Activated CD4-positive, alpha-beta T cell treated with anti-CD3 and anti-CD28 coated beads, Interleukin-2, amount 10 ng/mL, durations not matched to agents 24 days and 14 days (primary cell): ENCODE results near the gene CNTNAP2. TPM values are rescaled to one million over a fixed set of nuclear protein-coding genes. Genes with fewer than 3 reads are reported as not detected.
A peak's percentile ranks its signal among the peaks of the same experiment; 100 is the strongest.
"Not testable (repeated sequence)": the region's sequence is repeated elsewhere in the genome, so short reads cannot be mapped to it uniquely, and the experiment has no call there.

Experiments used
- DNase-seq: peaks from one replicate; pipeline ENCODE4 v3.0.0; 2022
- H3K27ac Mint-ChIP-seq: one replicate; pipeline ENCODE4 v1.8.0; 2022; ENCODE audit warnings: mild to moderate bottlenecking, mixed read lengths
- H3K27me3 Mint-ChIP-seq: one replicate; pipeline ENCODE4 v1.8.0; 2022; ENCODE audit warnings: mixed read lengths
- H3K36me3 Mint-ChIP-seq: one replicate; pipeline ENCODE4 v1.8.0; 2022; ENCODE audit warnings: low read depth, mild to moderate bottlenecking, mixed read lengths
- H3K4me1 Mint-ChIP-seq: one replicate; pipeline ENCODE4 v1.8.0; 2021; ENCODE audit warnings: mixed read lengths
- H3K4me3 Mint-ChIP-seq: one replicate; pipeline ENCODE4 v1.8.0; 2022; ENCODE audit warnings: mild to moderate bottlenecking, moderate library complexity, mixed read lengths
- H3K9me3 Mint-ChIP-seq: one replicate; pipeline ENCODE4 v1.8.0; 2021; ENCODE audit warnings: mixed read lengths
- intact Hi-C: fragments of 100-400 bp; cut with micrococcal nuclease; formaldehyde crosslinking; loops from one replicate; pipeline ENCODE4 v1.15.1; 2023
- total RNA-seq: library from RNA; stranded (reverse); gene quantifications from 2 replicates; pipeline ENCODE4 v1.2.3, GENCODE V29; 2022

The CNTNAP2 gene
- total RNA-seq, 1 donor from 2014 or later, result not detected

GRCh38 chr7:148408307-148408706, 2291.7 kb downstream of the CNTNAP2 start:
- Mint-ChIP-seq H3K4me1 (no peaks in the 10 kb centered on the region), H3K27me3 (peaks cover 7% of the 10 kb centered on the region), H3K4me3 (no peak overlapping the region), H3K36me3 (no peaks in the 10 kb centered on the region), H3K27ac (no peak overlapping the region), H3K9me3 (no peaks in the 10 kb centered on the region)
- intact Hi-C loops, result no loop called here
- no peak for DNase-seq

DNA sequence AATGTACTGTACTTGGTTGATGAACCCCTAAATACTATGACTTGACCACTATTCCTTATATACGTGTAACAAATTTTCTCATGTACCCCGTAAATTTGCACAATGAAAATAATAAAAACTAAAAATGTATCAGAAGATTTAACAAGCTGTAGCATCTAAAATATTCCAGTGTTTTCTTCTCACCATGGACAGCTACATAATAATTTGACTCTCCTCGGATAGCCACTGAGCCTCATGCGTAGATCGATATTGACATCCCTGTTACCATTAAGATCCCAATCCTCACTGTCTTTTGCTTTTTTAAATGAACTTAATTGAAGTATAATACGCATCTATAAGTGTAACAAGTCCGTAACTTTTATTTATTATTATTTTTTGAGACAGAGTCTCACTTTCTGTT, 2294.3 kb downstream of the CNTNAP2 start:
- H3K27me3 Mint-ChIP-seq, result peaks cover 10% of the 10 kb centered on the region
- H3K36me3 Mint-ChIP-seq, result no peaks in the 10 kb centered on the region
- intact Hi-C loops, result no loop called here
- no peak overlapping the region for H3K4me3 Mint-ChIP-seq
- H3K4me1 Mint-ChIP-seq, result no peaks in the 10 kb centered on the region
- no peak for DNase-seq
- H3K9me3 Mint-ChIP-seq, result no peaks in the 10 kb centered on the region
- H3K27ac Mint-ChIP-seq, result no peak overlapping the region

GRCh38 chr7:148412691-148413090, 2296.1 kb downstream of the CNTNAP2 start:
- H3K4me1 Mint-ChIP-seq, result no peaks in the 10 kb centered on the region
- no peaks in the 10 kb centered on the region for H3K36me3 Mint-ChIP-seq
- no peak for DNase-seq
- no peak overlapping the region for H3K4me3 Mint-ChIP-seq
- H3K27ac Mint-ChIP-seq, result no peak overlapping the region
- peaks cover 10% of the 10 kb centered on the region for H3K27me3 Mint-ChIP-seq
- no peaks in the 10 kb centered on the region for H3K9me3 Mint-ChIP-seq
- intact Hi-C loops, result no loop called here

- no peak overlapping the region for H3K27ac Mint-ChIP-seq
- peak; percentile 58 for DNase-seq
- H3K9me3 Mint-ChIP-seq, result no peaks in the 10 kb centered on the region
- H3K4me1 Mint-ChIP-seq, result no peaks in the 10 kb centered on the region
- H3K36me3 Mint-ChIP-seq, result no peaks in the 10 kb centered on the region
- H3K27me3 Mint-ChIP-seq, result peaks cover 20% of the 10 kb centered on the region
- no peak overlapping the region for H3K4me3 Mint-ChIP-seq
- intact Hi-C loops, result no loop called here
Observed at GRCh38 chr7:148419856-148420832, 2303.5 kb downstream of the CNTNAP2 start.

DNA sequence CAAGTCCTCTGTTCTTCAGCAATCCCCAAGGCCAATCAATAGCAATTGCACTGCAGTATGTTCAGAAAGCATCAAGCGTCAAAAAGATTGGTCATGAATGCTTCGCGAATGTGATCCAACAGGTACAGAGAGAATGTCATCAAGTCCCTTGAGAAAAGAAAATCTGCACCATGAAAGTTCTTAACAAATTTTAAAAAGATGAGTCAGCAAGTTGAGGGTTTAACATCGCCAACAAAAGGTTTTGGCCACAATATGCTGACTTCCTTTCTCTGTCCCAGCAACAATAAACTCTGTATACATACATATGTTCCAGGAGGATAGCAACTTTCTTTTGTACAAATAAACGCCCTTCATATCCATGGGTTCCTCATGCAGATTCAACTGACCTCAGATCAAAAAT, 2305.4 kb downstream of the CNTNAP2 start:
- no peak overlapping the region for H3K27ac Mint-ChIP-seq

DNA sequence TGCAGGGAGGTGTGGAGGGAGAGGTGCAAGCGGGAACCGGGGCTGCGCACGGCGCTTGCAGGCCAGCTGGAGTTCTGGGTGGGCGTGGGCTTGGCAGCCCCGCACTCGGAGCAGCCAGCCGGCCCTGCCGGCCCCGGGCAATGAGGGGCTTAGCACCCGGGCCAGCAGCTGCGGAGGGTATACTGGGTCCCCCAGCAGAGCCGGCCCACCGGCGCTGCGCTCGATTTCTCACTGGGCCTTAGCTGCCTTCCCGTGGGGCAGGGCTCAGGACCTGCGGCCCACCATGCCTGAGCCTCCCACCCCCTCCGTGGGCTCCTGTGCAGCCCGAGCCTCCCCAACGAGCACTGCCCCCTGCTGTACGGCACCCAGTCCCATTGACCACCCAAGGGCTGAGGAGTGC, 2309.8 kb downstream of the CNTNAP2 start:
- H3K36me3 Mint-ChIP-seq, H3K27me3 Mint-ChIP-seq, H3K9me3 Mint-ChIP-seq, DNase-seq, H3K27ac Mint-ChIP-seq, intact Hi-C loops, H3K4me3 Mint-ChIP-seq, H3K4me1 Mint-ChIP-seq: not testable (repeated sequence)

More for the DNA sequence above, 2305.4 kb downstream of the CNTNAP2 start:
- H3K9me3 Mint-ChIP-seq, result no peaks in the 10 kb centered on the region
- intact Hi-C loops, result no loop called here
- no peaks in the 10 kb centered on the region for H3K4me1 Mint-ChIP-seq
- H3K36me3 Mint-ChIP-seq, result no peaks in the 10 kb centered on the region
- no peak for DNase-seq
- H3K27me3 Mint-ChIP-seq, result peaks cover 19% of the 10 kb centered on the region
- H3K4me3 Mint-ChIP-seq, result no peak overlapping the region

DNA sequence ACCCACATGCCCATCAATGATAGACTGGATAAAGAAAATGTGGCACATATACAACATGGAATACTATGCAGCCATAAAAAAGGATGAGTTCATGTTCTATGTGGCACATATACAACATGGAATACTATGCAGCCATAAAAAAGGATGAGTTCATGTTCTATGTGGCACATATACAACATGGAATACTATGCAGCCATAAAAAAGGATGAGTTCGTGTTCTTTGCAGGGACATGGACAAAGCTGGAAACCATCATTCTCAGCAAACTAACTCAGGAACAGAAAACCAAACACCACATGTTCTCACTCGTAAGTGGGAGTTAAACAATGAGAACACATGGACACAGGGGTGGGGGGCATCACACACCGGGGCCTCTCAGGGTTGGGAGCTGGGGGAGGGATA, 2314.1 kb downstream of the CNTNAP2 start:
- DNase-seq, H3K4me3 Mint-ChIP-seq, H3K27ac Mint-ChIP-seq, H3K4me1 Mint-ChIP-seq, H3K27me3 Mint-ChIP-seq, intact Hi-C loops, H3K36me3 Mint-ChIP-seq, H3K9me3 Mint-ChIP-seq: not testable (repeated sequence)

GRCh38 chr7:148433521-148434180, 2317.1 kb downstream of the CNTNAP2 start:
- no peak for DNase-seq
- peaks cover 2% of the 10 kb centered on the region for H3K27me3 Mint-ChIP-seq
- no peaks in the 10 kb centered on the region for H3K36me3 Mint-ChIP-seq
- no peak overlapping the region for H3K27ac Mint-ChIP-seq
- intact Hi-C loops, result no loop called here
- no peaks in the 10 kb centered on the region for H3K4me1 Mint-ChIP-seq
- no peak overlapping the region for H3K4me3 Mint-ChIP-seq
- no peaks in the 10 kb centered on the region for H3K9me3 Mint-ChIP-seq

GRCh38 chr7:148434181-148434757, 2317.7 kb downstream of the CNTNAP2 start:
- no peak for DNase-seq
- intact Hi-C loops, result no loop called here
- H3K27ac Mint-ChIP-seq, result no peak overlapping the region
- no peaks in the 10 kb centered on the region for H3K4me1 Mint-ChIP-seq
- H3K9me3 Mint-ChIP-seq, result no peaks in the 10 kb centered on the region
- peaks cover 2% of the 10 kb centered on the region for H3K27me3 Mint-ChIP-seq
- no peak overlapping the region for H3K4me3 Mint-ChIP-seq
- no peaks in the 10 kb centered on the region for H3K36me3 Mint-ChIP-seq

DNA sequence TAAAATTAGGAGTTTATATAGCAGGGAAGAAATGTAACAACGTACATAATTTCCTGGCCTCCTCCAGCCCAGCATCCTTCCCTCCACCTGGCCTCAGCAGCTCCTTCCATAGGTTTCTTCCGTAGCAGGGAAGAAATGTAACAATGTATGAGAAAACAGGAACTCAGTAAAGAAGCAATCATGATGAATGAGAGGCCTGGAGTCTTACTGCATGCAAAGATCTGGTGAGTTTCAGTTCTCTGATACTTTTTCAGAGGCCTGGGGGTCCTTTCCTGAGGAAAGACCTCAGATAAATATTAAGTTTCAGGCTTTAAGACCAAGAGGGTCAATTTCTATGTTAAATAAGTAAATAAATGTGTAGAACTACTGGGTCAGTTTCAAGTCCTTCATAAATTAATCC, 2318.3 kb downstream of the CNTNAP2 start:
- peaks cover 2% of the 10 kb centered on the region for H3K27me3 Mint-ChIP-seq
- no peaks in the 10 kb centered on the region for H3K36me3 Mint-ChIP-seq
- no peak overlapping the region for H3K27ac Mint-ChIP-seq
- DNase-seq, result no peak
- no peak overlapping the region for H3K4me3 Mint-ChIP-seq
- H3K4me1 Mint-ChIP-seq, result no peaks in the 10 kb centered on the region
- intact Hi-C loops, result no loop called here
- H3K9me3 Mint-ChIP-seq, result no peaks in the 10 kb centered on the region

DNA sequence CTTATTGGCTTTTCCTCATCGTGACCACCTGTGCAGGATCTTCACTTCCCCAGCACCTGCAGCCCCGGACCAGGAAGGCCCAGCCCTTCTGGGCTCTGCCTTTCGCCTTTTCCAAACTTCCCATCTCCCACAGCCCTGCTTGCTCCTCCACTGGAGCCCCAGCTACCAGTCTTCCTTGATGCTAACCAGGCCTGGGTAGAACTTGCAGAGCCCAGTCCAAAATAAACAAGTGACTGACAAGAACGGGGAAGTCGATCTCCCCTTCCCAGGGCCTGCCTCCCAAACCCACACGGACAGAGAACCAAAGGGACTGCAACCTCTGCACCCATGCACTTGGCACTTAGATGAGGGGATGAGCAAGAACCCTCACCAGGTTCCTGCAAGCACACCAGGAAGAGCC, 2319.1 kb downstream of the CNTNAP2 start:
- no peaks in the 10 kb centered on the region for H3K36me3 Mint-ChIP-seq
- H3K4me3 Mint-ChIP-seq, result no peak overlapping the region
- no peak overlapping the region for H3K27ac Mint-ChIP-seq
- H3K27me3 Mint-ChIP-seq, result peaks cover 2% of the 10 kb centered on the region
- DNase-seq, result no peak
- no peaks in the 10 kb centered on the region for H3K4me1 Mint-ChIP-seq
- intact Hi-C loops, result no loop called here
- H3K9me3 Mint-ChIP-seq, result no peaks in the 10 kb centered on the region

- Mint-ChIP-seq H3K27ac (no peak overlapping the region), H3K36me3 (no peaks in the 10 kb centered on the region), H3K4me1 (no peaks in the 10 kb centered on the region), H3K4me3 (no peak overlapping the region), H3K9me3 (no peaks in the 10 kb centered on the region), H3K27me3 (peaks cover 2% of the 10 kb centered on the region)
- intact Hi-C loops, result no loop called here
- no peak for DNase-seq
Observed at GRCh38 chr7:148436135-148436534, 2319.5 kb downstream of the CNTNAP2 start.

- intact Hi-C loops, result no loop called here
- Mint-ChIP-seq H3K4me3 (no peak overlapping the region), H3K4me1 (no peaks in the 10 kb centered on the region), H3K9me3 (no peaks in the 10 kb centered on the region), H3K27me3 (peaks cover 2% of the 10 kb centered on the region), H3K36me3 (no peaks in the 10 kb centered on the region), H3K27ac (no peak overlapping the region)
- no peak for DNase-seq
Observed at GRCh38 chr7:148436571-148436970, 2320.0 kb downstream of the CNTNAP2 start.

DNA sequence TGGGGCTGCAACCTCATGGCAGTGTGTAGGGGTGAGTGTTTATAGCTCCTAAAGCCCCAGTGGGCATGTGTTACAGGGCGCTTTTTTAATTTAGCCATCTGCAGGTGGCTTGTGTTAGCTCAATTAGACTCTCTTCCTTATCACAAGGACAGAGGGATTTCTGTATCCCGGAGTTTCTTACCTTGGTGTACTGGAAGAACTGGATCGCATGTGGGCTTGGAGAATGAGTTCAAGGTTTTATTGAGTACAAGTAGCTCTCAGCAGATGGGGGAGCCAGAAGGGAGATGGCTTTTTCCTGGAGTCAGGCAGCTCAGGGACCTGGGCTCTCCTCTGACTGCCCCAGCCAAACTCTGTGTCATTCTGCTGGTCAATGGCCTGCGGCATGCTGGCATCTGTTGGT, 2320.4 kb downstream of the CNTNAP2 start:
- Mint-ChIP-seq H3K27me3 (peaks cover 2% of the 10 kb centered on the region), H3K27ac (no peak overlapping the region), H3K36me3 (no peaks in the 10 kb centered on the region), H3K4me3 (no peak overlapping the region), H3K4me1 (no peaks in the 10 kb centered on the region), H3K9me3 (no peaks in the 10 kb centered on the region)
- no peak for DNase-seq
- intact Hi-C loops, result no loop called here
